MCF 10A (cell line): ENCODE results near the gene ARFGAP1. TPM values are rescaled to one million over a fixed set of nuclear protein-coding genes. Genes with fewer than 3 reads are reported as not detected.

Experiments
- BruUV-seq: library from RNA; stranded (reverse); fragments of 400-500 nt; replicated peaks from 2 replicates; lab custom pipeline; 2021; lab: Mats Ljungman, UMichigan
- CTCF ChIA-PET: fragments of 300-600 bp; sonication (Branson Sonifier 250); formaldehyde crosslinking; extraction: SDS; loops from one replicate; lab custom pipeline; 2021; ENCODE audit warnings: antibody characterized with exemption, inconsistent platforms; lab: Yijun Ruan, JAX
- POLR2A ChIA-PET: fragments of 300-600, 350-650 bp; sonication (Branson Sonifier 250); formaldehyde crosslinking; extraction: SDS; loops from one replicate; lab custom pipeline; 2020; ENCODE audit warnings: antibody characterized with exemption, inconsistent platforms; lab: Yijun Ruan, JAX
- DNase-seq: peaks from one replicate; pipeline ENCODE4 v3.0.0-alpha.2; 2018; ENCODE audit not compliant: unreplicated experiment
- H3K27ac Mint-ChIP-seq: one replicate; pipeline ENCODE4 v1.8.0; 2022; ENCODE audit warnings: mild to moderate bottlenecking, low read depth, mixed read lengths; ENCODE audit not compliant: unreplicated experiment
- H3K27me3 Mint-ChIP-seq: one replicate; pipeline ENCODE4 v1.8.0; 2022; ENCODE audit warnings: mixed read lengths; ENCODE audit not compliant: insufficient read depth, unreplicated experiment
- H3K36me3 Mint-ChIP-seq: one replicate; pipeline ENCODE4 v1.8.0; 2022; ENCODE audit warnings: mild to moderate bottlenecking, moderate library complexity, mixed read lengths; ENCODE audit not compliant: insufficient read depth, unreplicated experiment
- H3K4me1 Mint-ChIP-seq: one replicate; pipeline ENCODE4 v1.8.0; 2022; ENCODE audit warnings: mixed read lengths; ENCODE audit not compliant: insufficient read depth, unreplicated experiment
- H3K4me3 Mint-ChIP-seq: one replicate; pipeline ENCODE4 v1.8.0; 2022; ENCODE audit warnings: mild to moderate bottlenecking, moderate library complexity, mixed read lengths; ENCODE audit not compliant: unreplicated experiment
- H3K9me3 Mint-ChIP-seq: one replicate; pipeline ENCODE4 v1.8.0; 2022; ENCODE audit warnings: mixed read lengths; ENCODE audit not compliant: unreplicated experiment
- intact Hi-C: fragments of 100-400 bp; cut with micrococcal nuclease; formaldehyde crosslinking; loops from 2 replicates; pipeline ENCODE4 v1.14.1; 2022
- total RNA-seq: library from RNA; stranded (reverse); gene quantifications from 2 replicates; pipeline ENCODE4 v1.2.3, GENCODE V29; 2022
- TF ChIP-seq, protein P1 (sequence below): fragments of 200-600 bp; IDR thresholded peaks from one replicate; pipeline ENCODE4 v1.8.0; 2022; ENCODE audit warnings: antibody characterized with exemption, mild to moderate bottlenecking; ENCODE audit not compliant: unreplicated experiment

ARFGAP1 gene
- total RNA-seq, 1 experiment from 2014 or later = 93.6 TPM

DNA sequence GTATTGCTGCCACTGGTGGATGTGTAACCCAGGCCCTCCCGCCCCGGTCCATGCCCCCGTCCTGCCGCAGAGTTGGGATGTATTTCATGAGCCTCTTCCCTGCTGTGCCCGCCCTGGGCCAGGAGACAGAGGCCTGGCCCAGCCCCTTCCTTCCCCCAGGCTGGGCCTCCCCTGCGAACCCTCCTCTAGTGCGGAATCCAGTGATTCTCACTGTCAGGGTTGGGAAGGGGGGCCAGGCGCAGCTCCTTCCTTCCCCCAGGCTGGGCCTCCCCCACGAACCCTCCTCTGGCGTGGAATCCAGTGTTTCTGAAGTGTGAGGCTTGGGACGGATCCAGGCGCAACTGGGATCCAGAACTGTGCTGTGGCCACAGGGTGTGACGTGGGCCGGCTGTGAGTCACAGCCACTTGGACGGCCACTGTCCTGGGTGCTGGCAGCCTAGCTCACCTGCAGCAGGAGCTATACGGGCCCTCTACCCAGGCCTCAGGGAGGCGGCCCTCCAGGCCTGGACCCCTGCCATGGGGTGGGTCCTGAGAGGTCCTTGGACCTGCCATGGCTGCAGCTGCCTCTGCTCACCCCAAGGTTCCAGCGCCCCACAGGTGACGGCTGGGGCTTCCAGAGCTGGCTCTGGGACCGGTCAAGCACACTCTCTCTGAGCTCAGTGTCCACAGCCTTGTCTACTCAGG lies 48.7 kb downstream of the ARFGAP1 start:
- H3K4me1 Mint-ChIP-seq = no peaks in the 10 kb centered on the region
- TF ChIP-seq, protein P1, sequence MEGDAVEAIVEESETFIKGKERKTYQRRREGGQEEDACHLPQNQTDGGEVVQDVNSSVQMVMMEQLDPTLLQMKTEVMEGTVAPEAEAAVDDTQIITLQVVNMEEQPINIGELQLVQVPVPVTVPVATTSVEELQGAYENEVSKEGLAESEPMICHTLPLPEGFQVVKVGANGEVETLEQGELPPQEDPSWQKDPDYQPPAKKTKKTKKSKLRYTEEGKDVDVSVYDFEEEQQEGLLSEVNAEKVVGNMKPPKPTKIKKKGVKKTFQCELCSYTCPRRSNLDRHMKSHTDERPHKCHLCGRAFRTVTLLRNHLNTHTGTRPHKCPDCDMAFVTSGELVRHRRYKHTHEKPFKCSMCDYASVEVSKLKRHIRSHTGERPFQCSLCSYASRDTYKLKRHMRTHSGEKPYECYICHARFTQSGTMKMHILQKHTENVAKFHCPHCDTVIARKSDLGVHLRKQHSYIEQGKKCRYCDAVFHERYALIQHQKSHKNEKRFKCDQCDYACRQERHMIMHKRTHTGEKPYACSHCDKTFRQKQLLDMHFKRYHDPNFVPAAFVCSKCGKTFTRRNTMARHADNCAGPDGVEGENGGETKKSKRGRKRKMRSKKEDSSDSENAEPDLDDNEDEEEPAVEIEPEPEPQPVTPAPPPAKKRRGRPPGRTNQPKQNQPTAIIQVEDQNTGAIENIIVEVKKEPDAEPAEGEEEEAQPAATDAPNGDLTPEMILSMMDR = no peak
- no peaks in the 10 kb centered on the region for H3K9me3 Mint-ChIP-seq
- intact Hi-C loops = no loop called here
- ChIA-PET CTCF (interaction anchor here (0.6 to 1.5 kb wide), 4 partner anchors 11 to 98 kb away, joined by 3 to 5 read pairs (median 4); no protein-coding TSS in a partner anchor), POLR2A (no interaction called here)
- no peak overlapping the region for H3K27ac Mint-ChIP-seq
- no peak overlapping the region for H3K4me3 Mint-ChIP-seq
- H3K36me3 Mint-ChIP-seq = no peaks in the 10 kb centered on the region
- DNase-seq = no peak
- H3K27me3 Mint-ChIP-seq = peaks cover 22% of the 10 kb centered on the region
- BruUV-seq = no TSS peak

DNA sequence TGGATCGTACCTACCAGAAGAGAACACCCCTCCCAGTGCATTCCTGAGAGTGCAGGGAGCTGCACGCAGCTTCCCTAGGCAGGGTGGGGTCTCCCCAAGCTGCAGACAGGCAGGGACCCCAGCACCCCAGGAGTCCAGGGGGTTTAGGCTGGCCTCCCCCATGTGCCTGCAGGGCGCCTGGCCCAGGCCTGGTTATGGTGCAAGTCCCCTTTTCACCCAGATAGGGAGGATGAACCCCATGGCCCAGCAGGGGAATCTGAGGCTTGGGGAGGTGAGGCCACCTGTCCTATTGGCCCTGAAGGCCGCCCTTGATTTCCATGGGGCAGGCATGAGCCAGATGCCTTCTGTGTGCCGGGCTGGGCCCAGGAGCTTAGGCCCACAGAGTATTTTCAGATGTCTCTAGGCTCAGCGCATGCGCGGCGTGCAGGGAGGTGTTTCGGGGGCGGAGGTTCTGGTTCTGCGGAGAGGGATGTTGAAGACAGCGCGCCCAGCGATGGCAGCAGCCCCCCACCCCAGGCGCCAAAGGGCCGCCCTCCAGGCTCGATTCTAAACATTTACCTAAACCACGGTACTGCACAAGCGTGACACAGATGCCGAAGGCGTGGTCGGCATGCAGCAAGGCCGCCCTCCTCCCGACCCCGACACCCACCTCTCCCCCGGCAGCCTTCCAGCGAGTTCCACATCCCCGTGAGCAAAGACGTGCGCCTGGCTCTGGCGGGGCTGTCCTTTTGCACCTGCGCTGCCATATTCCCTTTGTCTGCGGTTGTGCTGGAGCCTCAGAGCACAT lies 49.7 kb downstream of the ARFGAP1 start:
- Mint-ChIP-seq H3K36me3 (no peaks in the 10 kb centered on the region), H3K9me3 (no peaks in the 10 kb centered on the region), H3K27ac (no peak overlapping the region), H3K27me3 (peaks cover 22% of the 10 kb centered on the region), H3K4me3 (no peak overlapping the region), H3K4me1 (no peaks in the 10 kb centered on the region)
- TF ChIP-seq, protein P1 = no peak
- CTCF ChIA-PET = interaction anchor here (0.6 to 1.5 kb wide), 3 partner anchors 12 to 99 kb away, joined by 3 to 5 read pairs (median 3); no protein-coding TSS in a partner anchor
- intact Hi-C loops = no loop called here
- DNase-seq = no peak
- POLR2A ChIA-PET = no interaction called here
- no TSS peak for BruUV-seq

DNA sequence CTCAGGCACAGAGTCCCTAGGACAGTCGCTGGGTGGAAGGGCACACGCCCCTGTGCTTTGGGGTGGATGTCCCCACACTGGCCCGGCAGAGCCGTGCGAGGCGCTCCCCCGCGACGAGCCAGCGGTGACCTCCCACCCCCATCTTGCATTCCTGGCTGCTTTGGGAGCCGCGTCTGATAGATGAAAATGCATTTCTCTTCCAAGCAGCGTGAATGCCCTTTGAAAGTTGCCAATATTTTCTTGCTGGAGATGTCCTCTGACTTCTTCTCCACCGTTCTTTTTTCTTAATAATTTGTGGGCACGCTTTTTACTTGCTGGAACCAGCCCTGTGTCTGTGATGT lies 50.3 kb downstream of the ARFGAP1 start:
- H3K4me1 Mint-ChIP-seq = no peaks in the 10 kb centered on the region
- ChIA-PET POLR2A (no interaction called here), CTCF (no interaction called here)
- H3K9me3 Mint-ChIP-seq = no peaks in the 10 kb centered on the region
- no peaks in the 10 kb centered on the region for H3K36me3 Mint-ChIP-seq
- H3K27ac Mint-ChIP-seq = no peak overlapping the region
- no peak for DNase-seq
- TF ChIP-seq, protein P1 = no peak
- H3K27me3 Mint-ChIP-seq = peaks cover 22% of the 10 kb centered on the region
- H3K4me3 Mint-ChIP-seq = no peak overlapping the region
- no TSS peak for BruUV-seq
- intact Hi-C loops = no loop called here

DNA sequence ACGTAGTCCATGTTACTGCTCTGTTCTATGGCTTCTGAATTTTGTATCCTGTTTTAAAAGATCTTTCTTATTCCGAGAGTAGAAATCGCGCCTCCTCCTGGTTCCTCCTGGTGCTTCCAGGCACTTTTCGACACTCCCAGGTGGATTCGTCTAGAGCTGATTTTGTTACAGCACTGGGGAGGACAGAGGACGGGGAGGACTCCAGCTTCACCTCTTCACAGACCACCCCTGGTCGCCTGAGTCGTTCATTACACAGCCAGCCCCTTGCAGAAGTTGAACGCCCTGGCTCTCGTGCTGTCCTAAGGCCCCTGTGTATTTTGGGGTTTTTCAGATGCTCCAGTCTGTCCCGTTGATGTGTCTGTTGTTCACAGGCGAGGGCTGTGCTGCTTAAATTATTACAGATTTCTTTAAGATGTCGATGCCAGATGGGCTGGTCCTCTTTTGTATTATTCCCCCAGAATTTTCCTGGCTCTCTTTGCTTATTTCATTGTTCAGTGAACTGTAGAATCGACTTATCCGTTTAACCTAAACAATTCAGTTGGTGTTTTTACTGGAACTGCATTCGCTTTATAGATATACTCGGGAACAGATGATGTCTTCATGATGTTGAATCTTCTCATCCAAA lies 50.9 kb downstream of the ARFGAP1 start:
- intact Hi-C loops = no loop called here
- peaks cover 22% of the 10 kb centered on the region for H3K27me3 Mint-ChIP-seq
- no peak for DNase-seq
- H3K9me3 Mint-ChIP-seq = no peaks in the 10 kb centered on the region
- no peaks in the 10 kb centered on the region for H3K36me3 Mint-ChIP-seq
- CTCF ChIA-PET = no interaction called here
- BruUV-seq = no TSS peak
- TF ChIP-seq, protein P1 = no peak
- no peak overlapping the region for H3K4me3 Mint-ChIP-seq
- H3K4me1 Mint-ChIP-seq = no peaks in the 10 kb centered on the region
- no peak overlapping the region for H3K27ac Mint-ChIP-seq
- POLR2A ChIA-PET = interaction anchor here (0.6 kb wide), 1 partner anchor 51 kb away, joined by 3 read pairs; no protein-coding TSS in a partner anchor
